Sigmoid colon (tissue), 7 donors: Measurements from ENCODE around the gene ME3. TPM values are rescaled to one million over a fixed set of nuclear protein-coding genes. Genes with fewer than 3 reads are reported as not detected.

ENCODE experiments used
- DNase-seq: peaks from one replicate; pipeline ENCODE4 v3.0.0-alpha.2; 2019
- H3K27ac ChIP-seq, 4 donors: fragments of 200-600 bp; sonication (generic); one replicate each; pipeline ENCODE4 v1.5.1; 2016 to 2019; ENCODE audit warnings: mild to moderate bottlenecking in 1 of 4
- H3K27me3 ChIP-seq, 3 donors: fragments of 200-600 bp; sonication (generic); one replicate each; pipeline ENCODE4 v1.5.1; 2019; ENCODE audit warnings: mild to moderate bottlenecking in 1 of 3
- H3K36me3 ChIP-seq, 4 donors: fragments of 200-600 bp; sonication (generic); one replicate each; pipeline ENCODE4 v1.5.1; 2016 to 2019
- H3K4me1 ChIP-seq, 4 donors: fragments of 200-600 bp; sonication (generic); one replicate each; pipeline ENCODE4 v1.5.1; 2017 to 2019
- H3K4me3 ChIP-seq, 4 donors: fragments of 200-600 bp; sonication (generic); one replicate each; pipeline ENCODE4 v1.5.1; 2017 to 2019; ENCODE audit warnings: mild to moderate bottlenecking in 2 of 4, moderate library complexity in 1 of 4
- H3K9me3 ChIP-seq, 4 donors: fragments of 200-600 bp in 3 of 4; sonication (generic) in 3 of 4; one replicate each; pipeline versions ENCODE4 v1.5.1 to v1.6.1; 2013 to 2019
- CTCF ChIP-seq, 4 experiments: fragments of 450-650 bp in 3 of 4; fragments of 200-600 bp in 1 of 4; IDR thresholded peaks; one replicate each; pipeline ENCODE4 v1.5.1; 2016 to 2019; ENCODE audit warnings: antibody characterized with exemption in 4 of 4, mild to moderate bottlenecking in 3 of 4, moderate library complexity in 2 of 4
- EP300 ChIP-seq, 4 donors: sonication (generic); formaldehyde crosslinking; IDR thresholded peaks; one replicate each; pipeline ENCODE4 v1.6.1; 2017; ENCODE audit warnings: antibody characterized with exemption in 4 of 4
- POLR2A ChIP-seq, 2 donors: fragments of 450-650 bp; IDR thresholded peaks; one replicate each; pipeline ENCODE4 v1.6.1; 2016; ENCODE audit warnings: antibody characterized with exemption in 2 of 2, mild to moderate bottlenecking in 2 of 2, moderate library complexity in 2 of 2
- POLR2AphosphoS5 ChIP-seq, 4 donors: sonication (generic); formaldehyde crosslinking; IDR thresholded peaks; one replicate each; pipeline ENCODE4 v1.6.1; 2017; ENCODE audit warnings: antibody characterized with exemption in 4 of 4
- WGBS, 2 donors: extraction: QIAGEN DNeasy Blood & Tissue Kit; methylation state at CpG; one replicate each; pipeline ENCODE4 v1.1.7; 2013; 5-methylcytosine and 5-hydroxymethylcytosine counted together
- intact Hi-C: fragments of 100-400 bp; cut with DNase I; formaldehyde crosslinking; loops from one replicate; pipeline ENCODE4 v1.15.1; 2023
- polyA plus RNA-seq, 3 donors: library from polyadenylated mRNA; stranded (reverse); fragments of 200-250 nt; gene quantifications; one replicate each; pipeline ENCODE4 v1.2.3, GENCODE V29; 2013
- total RNA-seq, 4 donors: library from RNA; depleted of rRNA; stranded (reverse); fragments of >200 nt; gene quantifications; one replicate each; pipeline ENCODE4 v1.1.0, GENCODE V29; 2016
- donor health status: healthy with polysubstance abuse.
- donor health status: Bipolar disorder and iron deficiency.
- donor health status: healthy.

ME3 gene
- total and polyA plus RNA-seq, 7 donors: 7.8 to 53.2 (median 25.5) TPM

GRCh38 chr11:86579406-86579731 lies 93.0 kb downstream of the ME3 start:
- DNase-seq: no peak
- peaks cover 0 to 59% (median 48%) of the 10 kb centered on the region in 4 donors for H3K4me1 ChIP-seq
- WGBS, 2 donors: 85 to 87% methylated on average over 1 of the region's 1 CpG

GRCh38 chr11:86578727-86579405 lies 93.5 kb downstream of the ME3 start:
- TF ChIP-seq POLR2AphosphoS5 (IDR thresholded peaks at IDR 0.05): no peak
- Histone ChIP-seq H3K27me3 (no peaks in the 10 kb centered on the region), H3K27ac (peak overlapping the region; percentile 62 to 86 (median 72)), H3K36me3 (no peaks in the 10 kb centered on the region), H3K4me1 (peaks cover 0 to 59% (median 48%) of the 10 kb centered on the region in 4 donors), H3K9me3 (no peaks in the 10 kb centered on the region), H3K4me3 (no peak overlapping the region)
- no peak for DNase-seq
- WGBS, 2 donors: 97 to 98% methylated on average over 2 of the region's 2 CpGs
- intact Hi-C loops: loop anchor here (5.0 to 10.0 kb wide), 2 partner anchors 124 to 238 kb away; no protein-coding TSS in a partner anchor

More at GRCh38 chr11:86579406-86579731, 93.0 kb downstream of the ME3 start:
- Histone ChIP-seq H3K36me3 (no peaks in the 10 kb centered on the region), H3K27ac (peak overlapping the region in 1 of 4 donors; percentile 86), H3K9me3 (no peaks in the 10 kb centered on the region), H3K27me3 (no peaks in the 10 kb centered on the region), H3K4me3 (no peak overlapping the region)
- TF ChIP-seq EP300 (IDR thresholded peaks at IDR 0.05) (no peak), POLR2AphosphoS5 (IDR thresholded peaks at IDR 0.05) (peak in 1 of 4 donors; percentile 6)
- intact Hi-C loops: loop anchor here (5.0 to 10.0 kb wide), 2 partner anchors 125 to 238 kb away; no protein-coding TSS in a partner anchor

GRCh38 chr11:86577644-86578636 lies 94.5 kb downstream of the ME3 start:
- 23 to 54% methylated on average over 10 of the region's 10 CpGs for WGBS, 2 donors
- intact Hi-C loops: loop anchor here (5.0 to 10.0 kb wide), 2 partner anchors 123 to 239 kb away; no protein-coding TSS in a partner anchor
- peak; percentile 30 to 82 (median 79) for TF ChIP-seq POLR2AphosphoS5 (IDR thresholded peaks at IDR 0.05)
- peak in 3 of 4 donors; percentile 15 to 63 (median 60) for TF ChIP-seq EP300 (IDR thresholded peaks at IDR 0.05)
- no peak for TF ChIP-seq POLR2A (IDR thresholded peaks at IDR 0.05)
- Histone ChIP-seq H3K27me3 (no peaks in the 10 kb centered on the region), H3K4me3 (no peak overlapping the region), H3K36me3 (no peaks in the 10 kb centered on the region), H3K4me1 (peaks cover 0 to 58% (median 45%) of the 10 kb centered on the region in 4 donors), H3K27ac (peak overlapping the region; percentile 62 to 86 (median 72)), H3K9me3 (no peaks in the 10 kb centered on the region)
- DNase-seq: peak; percentile 91

- intact Hi-C loops: loop anchor here (5.0 to 10.0 kb wide), 2 partner anchors 122 to 240 kb away; no protein-coding TSS in a partner anchor
- H3K36me3 ChIP-seq: no peaks in the 10 kb centered on the region
- H3K27me3 ChIP-seq: no peaks in the 10 kb centered on the region
- H3K27ac ChIP-seq: peak overlapping the region; percentile 62 to 86 (median 72)
- TF ChIP-seq POLR2AphosphoS5 (IDR thresholded peaks at IDR 0.05): no peak
- no peaks in the 10 kb centered on the region for H3K9me3 ChIP-seq
- DNase-seq: no peak
- no peak overlapping the region for H3K4me3 ChIP-seq
- peaks cover 0 to 49% (median 36%) of the 10 kb centered on the region in 4 donors for H3K4me1 ChIP-seq
- whole genome bisulfite sequencing, 2 donors: 77 to 92% methylated on average over 1 of the region's 1 CpG
Measured at GRCh38 chr11:86576946-86577624, 95.3 kb downstream of the ME3 start.

GRCh38 chr11:86575927-86576326 lies 96.5 kb downstream of the ME3 start:
- Histone ChIP-seq H3K9me3 (no peaks in the 10 kb centered on the region), H3K4me3 (no peak overlapping the region), H3K27me3 (no peaks in the 10 kb centered on the region), H3K36me3 (no peaks in the 10 kb centered on the region), H3K4me1 (peaks cover 0 to 47% (median 34%) of the 10 kb centered on the region in 4 donors), H3K27ac (no peak overlapping the region)
- no peak for DNase-seq
- intact Hi-C loops: loop anchor here (5.0 to 10.0 kb wide), 2 partner anchors 121 to 241 kb away; no protein-coding TSS in a partner anchor
- TF ChIP-seq EP300 (IDR thresholded peaks at IDR 0.05) (no peak), CTCF (IDR thresholded peaks at IDR 0.05) (no peak), POLR2AphosphoS5 (IDR thresholded peaks at IDR 0.05) (no peak), POLR2A (IDR thresholded peaks at IDR 0.05) (no peak)
- WGBS, 2 donors: 92 to 93% methylated on average over 2 of the region's 2 CpGs

GRCh38 chr11:86575208-86575855 lies 97.1 kb downstream of the ME3 start:
- no peak for DNase-seq
- Histone ChIP-seq H3K4me1 (peaks cover 0 to 41% (median 31%) of the 10 kb centered on the region in 4 donors), H3K27ac (no peak overlapping the region), H3K27me3 (no peaks in the 10 kb centered on the region), H3K4me3 (no peak overlapping the region), H3K36me3 (no peaks in the 10 kb centered on the region), H3K9me3 (no peaks in the 10 kb centered on the region)
- intact Hi-C loops: loop anchor here (5.0 to 10.0 kb wide), 2 partner anchors 121 to 242 kb away; no protein-coding TSS in a partner anchor
- WGBS, 2 donors: 95 to 97% methylated on average over 3 to 7 of the region's 7 CpGs
- TF ChIP-seq POLR2A (IDR thresholded peaks at IDR 0.05): no peak
- no peak for TF ChIP-seq EP300 (IDR thresholded peaks at IDR 0.05)
- no peak for TF ChIP-seq POLR2AphosphoS5 (IDR thresholded peaks at IDR 0.05)
- no peak for TF ChIP-seq CTCF (IDR thresholded peaks at IDR 0.05)
